Bronchial epithelial cell (primary cell): ENCODE data around the gene MCTP1. TPM values are rescaled to one million over a fixed set of nuclear protein-coding genes. Genes with fewer than 3 reads are reported as not detected.

ENCODE experiments used
- DNase-seq: peaks from one replicate; pipeline ENCODE4 v3.0.0-alpha.2; 2010; ENCODE audit warnings: low read depth
- FAIRE-seq: peaks from 2 replicates; lab custom pipeline; 2011; peaks lifted over from hg19 to GRCh38; lab: Jason Lieb, UNC
- H3K27me3 ChIP-seq: 2 replicates; pipeline ENCODE4 v1.5.1; 2011; ENCODE audit warnings: low read length; ENCODE audit not compliant: control insufficient read depth, insufficient read depth
- H3K36me3 ChIP-seq: 2 replicates; pipeline ENCODE4 v1.5.1; 2011; ENCODE audit warnings: low read length; ENCODE audit not compliant: control insufficient read depth, insufficient read depth
- H3K4me3 ChIP-seq: 2 replicates; pipeline ENCODE4 v1.5.1; 2011; ENCODE audit warnings: mild to moderate bottlenecking, low read depth, low read length, control low read depth
- total RNA-seq: library from RNA; depleted of rRNA; stranded (reverse); fragments of >200 nt; gene quantifications from 2 replicates; pipeline ENCODE4 v1.2.1, GENCODE V29; 2014
- TF ChIP-seq, protein P1 (sequence below): IDR thresholded peaks from 2 replicates; pipeline ENCODE4 v1.5.1; 2011; ENCODE audit warnings: mild to moderate bottlenecking, moderate library complexity, low read length, control low read depth, inconsistent platforms; ENCODE audit not compliant: insufficient read depth, severe bottlenecking

MCTP1 gene
- total RNA-seq, 1 donor from 2014 or later: 17.9 TPM

DNA sequence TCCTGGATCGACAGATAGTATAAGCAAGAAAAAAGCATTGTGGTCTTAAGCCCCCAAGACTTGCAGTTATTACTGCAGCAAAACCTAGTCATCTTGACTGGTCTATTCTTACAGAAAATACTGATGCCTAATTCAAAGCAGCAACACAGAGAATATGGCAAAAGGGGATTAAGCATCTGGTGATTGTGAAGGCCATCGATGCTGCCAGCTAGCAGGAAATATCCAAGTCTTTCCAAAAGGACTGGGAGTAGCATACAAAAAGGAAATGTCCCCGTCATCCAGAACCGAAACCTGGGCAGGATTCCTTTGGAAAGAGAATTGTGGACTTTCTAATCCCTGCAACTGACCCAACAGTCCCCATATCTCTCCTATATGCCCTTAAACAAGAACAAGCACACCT, 534.2 kb downstream of the MCTP1 start:
- Histone ChIP-seq H3K36me3 (no peaks in the 10 kb centered on the region), H3K27me3 (no peaks in the 10 kb centered on the region), H3K4me3 (no peak overlapping the region)
- DNase-seq (no peak), FAIRE-seq (no peak)
- TF ChIP-seq, protein P1, sequence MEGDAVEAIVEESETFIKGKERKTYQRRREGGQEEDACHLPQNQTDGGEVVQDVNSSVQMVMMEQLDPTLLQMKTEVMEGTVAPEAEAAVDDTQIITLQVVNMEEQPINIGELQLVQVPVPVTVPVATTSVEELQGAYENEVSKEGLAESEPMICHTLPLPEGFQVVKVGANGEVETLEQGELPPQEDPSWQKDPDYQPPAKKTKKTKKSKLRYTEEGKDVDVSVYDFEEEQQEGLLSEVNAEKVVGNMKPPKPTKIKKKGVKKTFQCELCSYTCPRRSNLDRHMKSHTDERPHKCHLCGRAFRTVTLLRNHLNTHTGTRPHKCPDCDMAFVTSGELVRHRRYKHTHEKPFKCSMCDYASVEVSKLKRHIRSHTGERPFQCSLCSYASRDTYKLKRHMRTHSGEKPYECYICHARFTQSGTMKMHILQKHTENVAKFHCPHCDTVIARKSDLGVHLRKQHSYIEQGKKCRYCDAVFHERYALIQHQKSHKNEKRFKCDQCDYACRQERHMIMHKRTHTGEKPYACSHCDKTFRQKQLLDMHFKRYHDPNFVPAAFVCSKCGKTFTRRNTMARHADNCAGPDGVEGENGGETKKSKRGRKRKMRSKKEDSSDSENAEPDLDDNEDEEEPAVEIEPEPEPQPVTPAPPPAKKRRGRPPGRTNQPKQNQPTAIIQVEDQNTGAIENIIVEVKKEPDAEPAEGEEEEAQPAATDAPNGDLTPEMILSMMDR: no peak

DNA sequence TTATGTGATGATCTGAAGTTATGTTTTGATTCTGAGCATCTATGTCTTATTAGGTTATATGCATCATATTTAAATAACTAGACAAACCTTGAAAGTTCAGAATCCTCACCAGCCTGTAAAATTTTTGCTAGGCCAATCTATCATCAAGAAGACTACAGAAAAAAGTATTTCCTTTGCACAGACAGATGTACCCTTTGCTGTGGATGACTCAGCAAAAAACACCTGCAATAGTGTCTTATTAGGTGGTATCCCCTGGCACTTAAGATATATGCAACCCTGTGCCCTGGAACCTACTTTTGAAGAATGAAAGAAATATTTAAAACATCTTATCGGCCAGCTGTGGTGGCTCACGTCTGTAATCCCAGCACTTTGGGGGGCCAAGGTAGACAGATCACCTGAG, 535.9 kb downstream of the MCTP1 start:
- TF ChIP-seq, protein P1: no peak
- DNase-seq: no peak
- FAIRE-seq: no peak
- no peak overlapping the region for H3K4me3 ChIP-seq
- no peaks in the 10 kb centered on the region for H3K27me3 ChIP-seq
- H3K36me3 ChIP-seq: no peaks in the 10 kb centered on the region

DNA sequence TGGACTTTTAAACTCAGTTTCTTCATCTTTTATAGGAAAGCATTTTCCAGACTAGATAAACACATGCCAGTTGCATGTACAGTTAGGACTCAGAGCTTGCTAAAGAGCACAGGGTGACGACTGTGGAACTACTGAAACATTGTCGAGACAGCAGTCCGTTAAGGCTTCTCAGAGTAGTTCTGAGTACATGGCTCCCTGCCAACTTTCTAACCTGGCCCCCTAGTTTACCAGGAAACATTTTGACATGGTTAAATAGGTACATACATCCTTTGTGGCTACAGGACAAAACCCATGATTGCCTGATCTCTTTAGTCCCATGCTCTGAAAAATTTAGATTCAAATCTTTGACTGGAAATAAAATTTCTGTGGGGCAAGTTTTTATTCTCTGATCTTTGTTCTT, 536.7 kb downstream of the MCTP1 start:
- DNase-seq: no peak
- Histone ChIP-seq H3K27me3 (no peaks in the 10 kb centered on the region), H3K4me3 (no peak overlapping the region), H3K36me3 (no peaks in the 10 kb centered on the region)
- no peak for FAIRE-seq
- TF ChIP-seq, protein P1: no peak

DNA sequence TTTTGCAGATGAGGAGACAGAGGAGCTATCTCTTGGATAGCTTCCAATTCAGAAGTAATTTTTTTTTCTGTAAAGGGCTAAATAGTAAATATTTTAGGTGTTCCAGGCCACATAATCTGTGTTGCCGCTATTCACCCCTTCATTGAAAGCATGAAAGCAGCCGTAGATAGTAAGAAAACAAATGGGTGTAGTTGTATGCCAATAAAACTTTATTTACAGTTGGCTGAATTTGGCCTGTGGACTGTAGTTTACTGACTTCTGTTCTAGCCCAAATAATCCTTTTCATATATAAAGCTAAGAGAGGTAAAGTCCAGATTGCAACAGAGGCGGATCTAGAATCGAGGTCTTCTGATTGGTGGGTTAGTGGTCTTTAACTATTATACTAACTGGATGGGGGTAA, 537.5 kb downstream of the MCTP1 start:
- TF ChIP-seq, protein P1: no peak
- Histone ChIP-seq H3K27me3 (no peaks in the 10 kb centered on the region), H3K36me3 (no peaks in the 10 kb centered on the region), H3K4me3 (no peak overlapping the region)
- DNase-seq (no peak), FAIRE-seq (no peak)

DNA sequence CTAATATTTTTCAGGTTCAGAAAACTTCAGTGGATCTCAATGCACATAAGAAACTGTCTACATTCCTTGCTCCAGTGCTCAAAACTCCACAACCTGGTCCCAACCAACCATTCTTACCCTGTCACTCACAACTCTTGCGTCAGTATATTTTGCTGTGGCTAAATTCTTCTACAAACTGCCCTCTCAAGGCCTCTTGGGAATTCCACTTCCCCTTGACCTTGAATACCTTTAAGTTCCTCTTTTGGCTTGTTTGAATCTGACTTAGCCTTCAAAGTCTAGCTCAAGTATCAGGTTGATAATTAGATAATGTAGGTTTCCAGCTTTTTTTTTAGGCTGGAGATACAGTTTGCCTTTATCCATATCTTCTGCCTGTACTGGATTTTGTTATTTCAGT, 538.2 kb downstream of the MCTP1 start:
- no peak for FAIRE-seq
- no peaks in the 10 kb centered on the region for H3K27me3 ChIP-seq
- TF ChIP-seq, protein P1: no peak
- DNase-seq: no peak
- no peaks in the 10 kb centered on the region for H3K36me3 ChIP-seq
- no peak overlapping the region for H3K4me3 ChIP-seq
